Smooth muscle cell (in vitro differentiated cells): ENCODE measurements around the gene PLP2. TPM values are rescaled to one million over a fixed set of nuclear protein-coding genes. Genes with fewer than 3 reads are reported as not detected.

Experiments used
- DNase-seq: peaks from one replicate; lab custom pipeline; 2025; ENCODE audit not compliant: unreplicated experiment; lab: John Stamatoyannopoulos, UW
- H2AFZ ChIP-seq: fragments of 200-600 bp; sonication (generic); 2 replicates; pipeline ENCODE4 v1.6.0; 2016; ENCODE audit warnings: antibody characterized with exemption, low read depth, mild to moderate bottlenecking
- H3F3A ChIP-seq: fragments of 200-600 bp; sonication (generic); 2 replicates; pipeline ENCODE4 v1.6.0; 2017; ENCODE audit warnings: antibody characterized with exemption, low read depth
- H3K27ac ChIP-seq: fragments of 200-600 bp; sonication (generic); 2 replicates; pipeline ENCODE4 v1.5.1; 2016; ENCODE audit warnings: low read depth, mild to moderate bottlenecking
- H3K27me3 ChIP-seq: fragments of 200-600 bp; sonication (generic); 2 replicates; pipeline ENCODE4 v1.6.1; 2016; ENCODE audit warnings: low read depth, mild to moderate bottlenecking
- H3K36me3 ChIP-seq: fragments of 200-600 bp; sonication (generic); 2 replicates; pipeline ENCODE4 v1.5.1; 2016; ENCODE audit warnings: low read depth
- H3K4me1 ChIP-seq: fragments of 200-600 bp; sonication (generic); 2 replicates; pipeline ENCODE4 v1.5.1; 2016; ENCODE audit warnings: low read depth
- H3K4me2 ChIP-seq: fragments of 200-600 bp; sonication (generic); 2 replicates; pipeline ENCODE4 v1.6.0; 2016; ENCODE audit warnings: mild to moderate bottlenecking
- H3K4me3 ChIP-seq: fragments of 200-600 bp; sonication (generic); 2 replicates; pipeline ENCODE4 v1.5.1; 2016; ENCODE audit warnings: mild to moderate bottlenecking
- H3K79me2 ChIP-seq: fragments of 200-600 bp; sonication (generic); 2 replicates; pipeline ENCODE4 v1.6.0; 2016; ENCODE audit warnings: low read depth, mild to moderate bottlenecking
- H3K9ac ChIP-seq: fragments of 200-600 bp; sonication (generic); 2 replicates; pipeline ENCODE4 v1.6.0; 2016; ENCODE audit warnings: low read depth
- H3K9me3 ChIP-seq: fragments of 200-600 bp; sonication (generic); replicated peaks from 2 replicates; pipeline ENCODE4 v1.5.1; 2016; ENCODE audit warnings: low read depth
- H4K20me1 ChIP-seq: fragments of 200-600 bp; sonication (generic); 2 replicates; pipeline ENCODE4 v1.6.0; 2016; ENCODE audit warnings: low read depth
- CTCF ChIP-seq: fragments of 200-600 bp; sonication (generic); IDR thresholded peaks from 2 replicates; pipeline ENCODE4 v1.5.1; 2017; ENCODE audit warnings: borderline replicate concordance, mild to moderate bottlenecking, antibody characterized with exemption; ENCODE audit not compliant: insufficient read depth, poor library complexity, severe bottlenecking
- WGBS: methylation state at CpG from one replicate; pipeline ENCODE4 v1.1.7; 2016; ENCODE audit warnings: low lambda C conversion rate; 5-methylcytosine and 5-hydroxymethylcytosine counted together
- polyA plus RNA-seq: library from polyadenylated mRNA; unstranded; fragments of >200 nt; fragmentation: Nextera tagmentation; extraction: Ambion mirVana; gene quantifications from 2 replicates; pipeline ENCODE4 v1.2.1, GENCODE V29; 2016
- total RNA-seq: library from RNA; depleted of rRNA; stranded (reverse); fragments of >200 nt; gene quantifications from 2 replicates; pipeline ENCODE4 v1.2.3, GENCODE V29; 2014

The PLP2 gene
- total and polyA plus RNA-seq, 2 experiments from 2014 or later, result 190 to 237 TPM

- H3K9ac ChIP-seq, result no peak overlapping the region
These were observed 3.0 kb downstream of the PLP2 start for GRCh38 chrX:49174723-49175122.

DNA sequence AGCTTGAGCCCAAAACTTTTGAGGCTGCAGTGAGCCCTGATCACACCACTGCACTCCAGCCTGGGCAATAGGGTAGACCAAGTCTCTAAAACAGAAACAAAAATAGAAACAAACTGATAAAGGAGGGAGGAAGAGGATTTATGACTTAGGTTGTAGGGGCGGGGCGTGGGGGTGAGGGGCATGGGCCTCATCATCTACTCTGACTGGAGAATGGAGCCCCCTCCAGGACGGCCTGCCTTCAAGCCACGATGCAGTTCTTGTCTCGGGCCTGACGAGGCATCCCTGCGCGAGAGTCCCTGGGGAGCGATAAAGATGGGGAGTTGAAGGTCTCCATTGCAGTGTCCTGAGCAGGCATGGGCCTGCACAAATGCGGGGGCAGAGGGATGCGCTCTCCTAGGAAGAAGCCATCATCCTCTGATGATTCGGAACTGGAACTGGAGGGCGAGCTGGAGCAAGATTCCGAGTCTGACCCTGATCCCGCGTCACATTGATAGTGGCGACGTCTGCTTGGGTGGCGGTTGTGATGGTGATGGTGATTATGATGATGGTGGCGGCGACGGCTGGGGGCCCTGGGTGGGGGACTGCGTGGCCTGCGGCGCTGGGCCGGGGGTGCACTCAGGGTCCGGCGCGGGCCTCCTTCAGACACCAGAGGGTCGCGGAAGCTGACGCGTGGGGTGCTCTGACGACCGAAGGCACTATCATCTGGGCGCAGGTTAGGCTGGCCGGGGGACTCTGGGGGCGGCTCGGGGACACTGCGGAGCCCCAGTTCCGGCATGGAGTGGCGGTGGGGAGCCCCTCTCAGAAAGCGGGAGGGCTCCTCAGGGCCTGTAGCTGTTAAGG, 4.0 kb downstream of the PLP2 start:
- Histone ChIP-seq H4K20me1 (peaks cover 10% of the 10 kb centered on the region), H2AFZ (no peak overlapping the region), H3K79me2 (peaks cover 13% of the 10 kb centered on the region), H3K36me3 (no peaks in the 10 kb centered on the region), H3K4me2 (no peak overlapping the region), H3K4me1 (no peaks in the 10 kb centered on the region), H3K27me3 (no peaks in the 10 kb centered on the region), H3K9ac (no peak overlapping the region), H3K4me3 (no peak overlapping the region), H3K9me3 (no peaks in the 10 kb centered on the region), H3F3A (no peaks in the 10 kb centered on the region), H3K27ac (no peak overlapping the region)
- TF ChIP-seq CTCF, result no peak
- no peak for DNase-seq
- 90% methylated on average over 28 of the region's 43 CpGs for WGBS

More at GRCh38 chrX:49174723-49175122, 3.0 kb downstream of the PLP2 start:
- no peak overlapping the region for H3K4me2 ChIP-seq
- no peak for TF ChIP-seq CTCF
- H3K27ac ChIP-seq, result no peak overlapping the region
- peaks cover 13% of the 10 kb centered on the region for H3K79me2 ChIP-seq
- no peaks in the 10 kb centered on the region for H3K4me1 ChIP-seq
- no peaks in the 10 kb centered on the region for H3K36me3 ChIP-seq
- H3K27me3 ChIP-seq, result no peaks in the 10 kb centered on the region
- no peaks in the 10 kb centered on the region for H3K9me3 ChIP-seq
- WGBS, result 83% methylated on average over 3 of the region's 3 CpGs
- no peaks in the 10 kb centered on the region for H3F3A ChIP-seq
- DNase-seq, result no peak
- H2AFZ ChIP-seq, result no peak overlapping the region
- H3K4me3 ChIP-seq, result no peak overlapping the region
- peaks cover 10% of the 10 kb centered on the region for H4K20me1 ChIP-seq

- H3K4me1 ChIP-seq, result no peaks in the 10 kb centered on the region
- no peak overlapping the region for H3K9ac ChIP-seq
- no peak for TF ChIP-seq CTCF
- no peak overlapping the region for H2AFZ ChIP-seq
- no peaks in the 10 kb centered on the region for H3K27me3 ChIP-seq
- no peak overlapping the region for H3K4me2 ChIP-seq
- 88% methylated on average over 27 of the region's 27 CpGs for WGBS
- peaks cover 13% of the 10 kb centered on the region for H3K79me2 ChIP-seq
- no peak for DNase-seq
- no peaks in the 10 kb centered on the region for H3F3A ChIP-seq
- no peak overlapping the region for H3K4me3 ChIP-seq
- H3K27ac ChIP-seq, result no peak overlapping the region
- H3K9me3 ChIP-seq, result no peaks in the 10 kb centered on the region
- H3K36me3 ChIP-seq, result no peaks in the 10 kb centered on the region
- H4K20me1 ChIP-seq, result peaks cover 10% of the 10 kb centered on the region
These were observed 5.0 kb downstream of the PLP2 start for GRCh38 chrX:49176421-49177326.
